GM08714 (cell line): ENCODE results near the gene COPB2.

ENCODE experiments used
- H3K4me3 ChIP-seq: fragments of 200-500 bp; sonication (Bioruptor generic); 2 replicates; pipeline ENCODE4 v1.5.1; 2014; ENCODE audit warnings: mild to moderate bottlenecking, low read length, inconsistent platforms
- ZNF274 ChIP-seq: IDR thresholded peaks from 2 replicates; pipeline ENCODE4 v1.6.1; 2012; ENCODE audit warnings: mild to moderate bottlenecking, low read depth, low read length

The COPB2 gene

DNA sequence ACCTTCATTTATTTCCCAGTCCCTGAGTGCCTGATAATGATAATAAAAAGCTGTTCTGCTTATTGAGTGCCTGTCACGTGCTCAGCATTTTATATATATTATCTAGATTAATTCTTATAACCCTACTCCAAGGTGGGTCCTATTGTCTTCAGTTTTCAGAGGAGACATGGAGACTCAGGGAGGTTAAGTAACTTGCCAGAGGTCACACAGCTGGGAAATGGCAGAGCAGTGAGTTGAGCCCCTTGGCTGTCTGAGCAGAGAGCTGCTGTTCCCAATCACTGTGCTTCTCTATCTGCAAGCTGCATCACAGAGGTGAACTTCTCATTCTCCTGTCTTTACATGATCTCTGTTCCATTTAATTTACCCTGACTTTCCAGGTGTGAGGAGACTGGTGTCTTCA lies 77.9 kb downstream of the COPB2 start:
- H3K4me3 ChIP-seq, result no peak overlapping the region
- TF ChIP-seq ZNF274, result no peak

DNA sequence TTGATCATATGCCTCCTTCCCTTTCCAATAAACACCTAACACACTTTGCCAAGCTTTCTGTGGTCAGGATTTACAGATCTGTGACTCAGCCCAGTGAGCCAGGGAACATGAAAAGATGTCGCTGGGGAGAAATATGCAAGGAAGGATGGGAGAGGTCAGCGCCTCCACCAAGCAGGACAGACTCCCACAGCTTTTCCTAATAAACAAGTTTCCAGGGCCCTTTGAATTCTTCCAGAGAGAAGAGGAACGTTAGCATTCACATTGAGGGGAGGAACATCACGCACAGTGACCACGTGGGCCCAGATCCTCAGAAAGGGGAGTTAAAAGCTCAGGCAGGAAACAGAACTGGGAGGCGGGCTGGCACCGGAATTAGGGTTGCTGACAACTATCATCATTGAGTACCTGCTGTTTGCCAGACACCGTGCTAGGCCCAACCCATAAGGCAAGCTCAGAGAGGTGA lies 78.9 kb downstream of the COPB2 start:
- no peak overlapping the region for H3K4me3 ChIP-seq
- TF ChIP-seq ZNF274, result no peak

DNA sequence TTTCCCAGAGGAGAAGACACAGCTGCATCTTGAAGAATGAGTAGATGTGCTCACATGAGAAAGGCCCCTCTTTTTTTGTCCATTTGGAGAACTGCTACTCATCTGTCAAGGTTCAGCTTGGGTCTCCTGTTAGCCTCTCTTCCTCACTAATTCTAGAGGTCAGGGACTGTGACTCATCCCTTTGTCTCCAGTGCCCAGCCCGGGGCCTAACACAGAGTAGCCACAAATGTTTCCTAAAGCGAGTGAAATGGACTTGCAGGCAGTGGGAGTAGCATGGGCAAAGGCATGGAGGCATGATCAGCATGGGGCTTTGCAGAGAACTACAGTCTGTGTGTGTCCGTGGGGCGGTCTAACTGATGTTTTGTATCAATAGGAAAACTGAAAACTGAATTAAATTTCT lies 79.6 kb downstream of the COPB2 start:
- H3K4me3 ChIP-seq, result no peak overlapping the region
- TF ChIP-seq ZNF274, result no peak

DNA sequence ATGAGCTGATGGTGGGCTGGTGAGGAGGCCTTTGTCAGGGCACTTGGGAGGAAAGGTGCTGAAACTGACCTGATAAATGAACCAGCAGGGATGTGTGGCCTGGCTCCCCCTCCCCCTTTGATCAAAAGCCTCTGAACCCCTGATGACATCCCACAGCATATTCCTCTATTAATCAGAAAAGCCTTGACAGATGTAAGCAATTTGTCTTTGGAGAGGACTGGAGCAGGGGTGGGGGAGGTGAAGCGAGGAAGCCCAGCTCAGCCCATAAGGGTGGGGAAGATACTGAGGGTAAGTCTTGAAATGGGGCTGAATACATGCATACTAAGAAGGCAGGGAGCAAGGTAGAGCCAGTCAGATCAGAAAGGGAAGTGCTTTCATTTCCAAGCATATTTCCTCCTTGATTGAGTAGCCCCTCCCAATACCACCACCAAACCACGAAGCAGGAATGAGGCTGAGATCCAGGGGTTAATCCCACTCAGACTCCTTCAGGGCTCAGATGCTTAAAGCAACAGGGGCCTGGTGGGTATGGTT lies 80.3 kb downstream of the COPB2 start:
- no peak for TF ChIP-seq ZNF274
- H3K4me3 ChIP-seq, result no peak overlapping the region

DNA sequence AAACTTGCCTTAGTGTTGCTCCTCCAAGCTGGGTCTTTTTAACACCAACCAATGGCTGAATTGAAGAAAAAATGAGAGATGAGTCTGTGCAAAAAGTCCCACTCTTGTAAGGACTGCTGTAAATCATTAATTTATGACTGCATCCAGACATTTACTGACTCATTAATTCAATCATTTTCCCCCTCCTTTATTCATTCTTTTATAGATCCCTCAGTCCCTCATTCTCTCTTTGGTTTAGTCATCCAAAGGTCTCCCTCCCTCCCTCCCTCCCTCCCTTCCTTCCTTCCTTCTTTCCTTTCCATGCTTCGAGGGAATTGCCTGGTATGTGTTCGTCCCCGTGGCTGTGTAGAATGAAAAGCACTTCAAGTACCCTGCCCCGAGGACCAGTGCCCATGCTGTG lies 80.9 kb downstream of the COPB2 start:
- no peak for TF ChIP-seq ZNF274

DNA sequence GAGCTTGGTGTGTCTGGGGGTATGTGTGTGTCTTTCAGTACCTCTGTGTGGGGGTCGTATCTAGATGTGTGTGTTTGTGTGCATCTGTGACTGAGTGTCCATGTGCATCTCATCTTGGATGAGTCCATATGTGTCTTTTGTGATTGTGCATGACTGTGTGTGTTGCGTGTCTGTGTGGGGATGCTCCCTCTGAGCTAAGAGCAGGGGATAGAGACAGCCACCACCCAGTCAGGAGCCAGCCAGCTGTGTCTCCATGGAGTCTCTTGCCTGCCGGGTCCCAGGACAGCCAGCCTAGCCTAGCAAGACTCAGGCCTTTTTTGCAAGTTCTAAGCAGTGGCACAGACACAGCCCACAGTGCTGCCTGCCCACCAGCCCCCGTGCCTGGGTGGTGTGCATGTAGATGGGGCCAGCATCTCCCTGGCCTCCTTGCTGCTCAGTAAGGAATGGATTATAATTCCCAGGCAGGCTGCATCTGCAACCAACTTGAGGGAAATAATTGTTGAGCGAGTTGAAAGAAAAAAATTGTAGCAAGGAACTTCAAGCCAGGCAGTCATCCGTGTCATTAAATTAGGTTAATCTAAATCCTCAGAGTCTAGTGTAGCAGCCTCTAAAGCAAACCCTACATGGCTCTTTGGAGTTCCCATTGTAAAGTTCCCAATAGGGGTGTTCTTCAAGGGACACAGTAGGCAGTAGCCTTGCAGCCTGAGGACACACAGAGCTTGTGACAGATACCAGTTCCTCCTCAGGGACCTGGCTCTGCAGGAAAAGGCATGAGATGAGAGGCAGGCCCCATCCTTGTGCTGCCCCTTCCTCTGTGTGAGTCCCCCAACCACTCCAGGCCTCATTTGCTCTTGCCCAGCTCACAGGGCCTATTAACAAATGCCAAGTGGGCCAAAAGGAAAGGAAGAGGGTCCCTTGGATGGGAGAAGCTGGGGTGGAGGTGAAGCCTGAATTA lies 81.6 kb downstream of the COPB2 start:
- H3K4me3 ChIP-seq, result no peak overlapping the region
- TF ChIP-seq ZNF274, result no peak

More for the DNA sequence above, 80.9 kb downstream of the COPB2 start:
- H3K4me3 ChIP-seq, result no peak overlapping the region
